ENCODE measurements around the gene TRIP13.

DNA sequence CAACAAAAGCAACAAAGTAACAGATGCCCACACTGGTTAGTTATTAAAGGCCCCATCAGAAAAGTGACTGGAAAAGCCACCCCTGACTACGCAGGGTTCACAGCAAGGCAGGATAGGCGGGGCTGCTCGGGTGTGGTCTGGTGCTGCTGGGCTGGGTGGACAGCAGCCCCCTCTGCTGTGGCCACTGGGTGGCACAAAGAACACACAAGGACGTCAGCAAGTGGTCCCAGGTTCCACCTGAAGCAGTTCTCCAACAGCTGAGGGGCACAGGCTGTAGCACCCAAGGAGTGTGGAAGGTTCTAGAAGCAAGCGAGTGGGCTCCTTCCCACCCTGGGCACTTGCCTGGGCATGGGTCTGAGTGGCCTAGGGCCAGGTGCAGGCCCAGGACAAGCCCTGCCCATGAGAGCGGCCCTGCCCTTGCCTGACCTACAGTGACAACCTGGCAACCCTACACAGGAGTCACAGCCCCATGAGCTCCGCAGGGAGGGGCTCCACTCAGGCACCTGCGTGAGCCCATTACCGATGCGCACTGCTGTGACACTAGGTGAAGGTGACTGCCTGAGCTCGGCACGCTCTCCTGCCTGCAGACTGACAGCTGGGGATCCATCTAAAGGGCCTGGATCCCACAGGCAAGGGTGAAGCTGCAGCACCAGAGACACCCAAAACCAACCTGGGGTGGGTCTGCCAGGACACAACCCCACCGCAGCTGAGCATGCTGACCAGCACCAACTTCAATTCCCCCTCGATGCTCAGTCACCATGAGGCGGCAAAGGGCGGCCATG lies 8.1 kb upstream of the TRIP13 start:
- TF ChIP-seq, protein P1, sequence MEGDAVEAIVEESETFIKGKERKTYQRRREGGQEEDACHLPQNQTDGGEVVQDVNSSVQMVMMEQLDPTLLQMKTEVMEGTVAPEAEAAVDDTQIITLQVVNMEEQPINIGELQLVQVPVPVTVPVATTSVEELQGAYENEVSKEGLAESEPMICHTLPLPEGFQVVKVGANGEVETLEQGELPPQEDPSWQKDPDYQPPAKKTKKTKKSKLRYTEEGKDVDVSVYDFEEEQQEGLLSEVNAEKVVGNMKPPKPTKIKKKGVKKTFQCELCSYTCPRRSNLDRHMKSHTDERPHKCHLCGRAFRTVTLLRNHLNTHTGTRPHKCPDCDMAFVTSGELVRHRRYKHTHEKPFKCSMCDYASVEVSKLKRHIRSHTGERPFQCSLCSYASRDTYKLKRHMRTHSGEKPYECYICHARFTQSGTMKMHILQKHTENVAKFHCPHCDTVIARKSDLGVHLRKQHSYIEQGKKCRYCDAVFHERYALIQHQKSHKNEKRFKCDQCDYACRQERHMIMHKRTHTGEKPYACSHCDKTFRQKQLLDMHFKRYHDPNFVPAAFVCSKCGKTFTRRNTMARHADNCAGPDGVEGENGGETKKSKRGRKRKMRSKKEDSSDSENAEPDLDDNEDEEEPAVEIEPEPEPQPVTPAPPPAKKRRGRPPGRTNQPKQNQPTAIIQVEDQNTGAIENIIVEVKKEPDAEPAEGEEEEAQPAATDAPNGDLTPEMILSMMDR (tag by site-specific recombination; IDR thresholded peaks at IDR 0.05) = no peak
- TF ChIP-seq KLF9 (tag by site-specific recombination; IDR thresholded peaks at IDR 0.05; ENCODE audit: low read depth) (no peak), ZFP3 (tag by site-specific recombination; IDR thresholded peaks at IDR 0.05; ENCODE audit: low read depth) (no peak), HOXA7 (CRISPR knock-in tag; IDR thresholded peaks at IDR 0.05; ENCODE audit: borderline replicate concordance) (no peak), ZNF768 (tag by site-specific recombination; IDR thresholded peaks at IDR 0.05) (no peak), ZNF174 (tag by site-specific recombination; IDR thresholded peaks at IDR 0.05) (no peak), ZNF274 (IDR thresholded peaks at IDR 0.05; ENCODE audit: low read length) (no peak), ZNF274 (tag by site-specific recombination; IDR thresholded peaks at IDR 0.05; ENCODE audit: borderline replicate concordance) (no peak), TCF7L2 (IDR thresholded peaks at IDR 0.05; ENCODE audit: borderline replicate concordance, low read depth, low read length) (no peak), BCL11A (tag by site-specific recombination; IDR thresholded peaks at IDR 0.05; ENCODE audit: low read depth) (no peak)
- TF ChIP-seq, protein P2, sequence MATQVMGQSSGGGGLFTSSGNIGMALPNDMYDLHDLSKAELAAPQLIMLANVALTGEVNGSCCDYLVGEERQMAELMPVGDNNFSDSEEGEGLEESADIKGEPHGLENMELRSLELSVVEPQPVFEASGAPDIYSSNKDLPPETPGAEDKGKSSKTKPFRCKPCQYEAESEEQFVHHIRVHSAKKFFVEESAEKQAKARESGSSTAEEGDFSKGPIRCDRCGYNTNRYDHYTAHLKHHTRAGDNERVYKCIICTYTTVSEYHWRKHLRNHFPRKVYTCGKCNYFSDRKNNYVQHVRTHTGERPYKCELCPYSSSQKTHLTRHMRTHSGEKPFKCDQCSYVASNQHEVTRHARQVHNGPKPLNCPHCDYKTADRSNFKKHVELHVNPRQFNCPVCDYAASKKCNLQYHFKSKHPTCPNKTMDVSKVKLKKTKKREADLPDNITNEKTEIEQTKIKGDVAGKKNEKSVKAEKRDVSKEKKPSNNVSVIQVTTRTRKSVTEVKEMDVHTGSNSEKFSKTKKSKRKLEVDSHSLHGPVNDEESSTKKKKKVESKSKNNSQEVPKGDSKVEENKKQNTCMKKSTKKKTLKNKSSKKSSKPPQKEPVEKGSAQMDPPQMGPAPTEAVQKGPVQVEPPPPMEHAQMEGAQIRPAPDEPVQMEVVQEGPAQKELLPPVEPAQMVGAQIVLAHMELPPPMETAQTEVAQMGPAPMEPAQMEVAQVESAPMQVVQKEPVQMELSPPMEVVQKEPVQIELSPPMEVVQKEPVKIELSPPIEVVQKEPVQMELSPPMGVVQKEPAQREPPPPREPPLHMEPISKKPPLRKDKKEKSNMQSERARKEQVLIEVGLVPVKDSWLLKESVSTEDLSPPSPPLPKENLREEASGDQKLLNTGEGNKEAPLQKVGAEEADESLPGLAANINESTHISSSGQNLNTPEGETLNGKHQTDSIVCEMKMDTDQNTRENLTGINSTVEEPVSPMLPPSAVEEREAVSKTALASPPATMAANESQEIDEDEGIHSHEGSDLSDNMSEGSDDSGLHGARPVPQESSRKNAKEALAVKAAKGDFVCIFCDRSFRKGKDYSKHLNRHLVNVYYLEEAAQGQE (tag by site-specific recombination; IDR thresholded peaks at IDR 0.05) = no peak
- TF ChIP-seq, protein P3, sequence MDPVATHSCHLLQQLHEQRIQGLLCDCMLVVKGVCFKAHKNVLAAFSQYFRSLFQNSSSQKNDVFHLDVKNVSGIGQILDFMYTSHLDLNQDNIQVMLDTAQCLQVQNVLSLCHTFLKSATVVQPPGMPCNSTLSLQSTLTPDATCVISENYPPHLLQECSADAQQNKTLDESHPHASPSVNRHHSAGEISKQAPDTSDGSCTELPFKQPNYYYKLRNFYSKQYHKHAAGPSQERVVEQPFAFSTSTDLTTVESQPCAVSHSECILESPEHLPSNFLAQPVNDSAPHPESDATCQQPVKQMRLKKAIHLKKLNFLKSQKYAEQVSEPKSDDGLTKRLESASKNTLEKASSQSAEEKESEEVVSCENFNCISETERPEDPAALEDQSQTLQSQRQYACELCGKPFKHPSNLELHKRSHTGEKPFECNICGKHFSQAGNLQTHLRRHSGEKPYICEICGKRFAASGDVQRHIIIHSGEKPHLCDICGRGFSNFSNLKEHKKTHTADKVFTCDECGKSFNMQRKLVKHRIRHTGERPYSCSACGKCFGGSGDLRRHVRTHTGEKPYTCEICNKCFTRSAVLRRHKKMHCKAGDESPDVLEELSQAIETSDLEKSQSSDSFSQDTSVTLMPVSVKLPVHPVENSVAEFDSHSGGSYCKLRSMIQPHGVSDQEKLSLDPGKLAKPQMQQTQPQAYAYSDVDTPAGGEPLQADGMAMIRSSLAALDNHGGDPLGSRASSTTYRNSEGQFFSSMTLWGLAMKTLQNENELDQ (tag by site-specific recombination; IDR thresholded peaks at IDR 0.05; ENCODE audit: low read depth) = no peak
- TF ChIP-seq, protein P4, sequence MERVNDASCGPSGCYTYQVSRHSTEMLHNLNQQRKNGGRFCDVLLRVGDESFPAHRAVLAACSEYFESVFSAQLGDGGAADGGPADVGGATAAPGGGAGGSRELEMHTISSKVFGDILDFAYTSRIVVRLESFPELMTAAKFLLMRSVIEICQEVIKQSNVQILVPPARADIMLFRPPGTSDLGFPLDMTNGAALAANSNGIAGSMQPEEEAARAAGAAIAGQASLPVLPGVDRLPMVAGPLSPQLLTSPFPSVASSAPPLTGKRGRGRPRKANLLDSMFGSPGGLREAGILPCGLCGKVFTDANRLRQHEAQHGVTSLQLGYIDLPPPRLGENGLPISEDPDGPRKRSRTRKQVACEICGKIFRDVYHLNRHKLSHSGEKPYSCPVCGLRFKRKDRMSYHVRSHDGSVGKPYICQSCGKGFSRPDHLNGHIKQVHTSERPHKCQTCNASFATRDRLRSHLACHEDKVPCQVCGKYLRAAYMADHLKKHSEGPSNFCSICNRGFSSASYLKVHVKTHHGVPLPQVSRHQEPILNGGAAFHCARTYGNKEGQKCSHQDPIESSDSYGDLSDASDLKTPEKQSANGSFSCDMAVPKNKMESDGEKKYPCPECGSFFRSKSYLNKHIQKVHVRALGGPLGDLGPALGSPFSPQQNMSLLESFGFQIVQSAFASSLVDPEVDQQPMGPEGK (tag by site-specific recombination; IDR thresholded peaks at IDR 0.05) = no peak

Measured in HEK293 (cell line).